ENCODE data around the gene SNX10.

The SNX10 gene

GRCh38 chr7:26365077-26365900 is 73.6 kb downstream of the SNX10 start:
- peak; percentile 88 for DNase-seq (ENCODE audit: low read depth)
- H3K4me3 ChIP-seq (ENCODE audit: low read depth, low read length), result no peak overlapping the region
- peak; percentile 76 for TF ChIP-seq CTCF (conservative IDR thresholded peaks at IDR 0.05; ENCODE audit: low read depth, low read length)

- no peak overlapping the region for H3K4me3 ChIP-seq (ENCODE audit: low read depth, low read length)
- no peak for TF ChIP-seq CTCF (conservative IDR thresholded peaks at IDR 0.05; ENCODE audit: low read depth, low read length)
- no peak for DNase-seq (ENCODE audit: low read depth)
Measured at GRCh38 chr7:26365901-26366275, 74.2 kb downstream of the SNX10 start.

GRCh38 chr7:26367219-26367711 is 75.6 kb downstream of the SNX10 start:
- no peak for DNase-seq (ENCODE audit: low read depth)
- TF ChIP-seq CTCF (conservative IDR thresholded peaks at IDR 0.05; ENCODE audit: low read depth, low read length), result no peak
- H3K4me3 ChIP-seq (ENCODE audit: low read depth, low read length), result no peak overlapping the region

- peak; percentile 6 for DNase-seq (ENCODE audit: low read depth)
- no peak for TF ChIP-seq CTCF (conservative IDR thresholded peaks at IDR 0.05; ENCODE audit: low read depth, low read length)
- no peak overlapping the region for H3K4me3 ChIP-seq (ENCODE audit: low read depth, low read length)
Measured at GRCh38 chr7:26368542-26368941, 76.9 kb downstream of the SNX10 start.

- peak; percentile 80 for TF ChIP-seq CTCF (conservative IDR thresholded peaks at IDR 0.05; ENCODE audit: low read depth, low read length)
- H3K4me3 ChIP-seq (ENCODE audit: low read depth, low read length), result no peak overlapping the region
- peak; percentile 66 for DNase-seq (ENCODE audit: low read depth)
Measured at GRCh38 chr7:26369593-26369992, 77.9 kb downstream of the SNX10 start.

- no peak for TF ChIP-seq CTCF (conservative IDR thresholded peaks at IDR 0.05; ENCODE audit: low read depth, low read length)
- DNase-seq (ENCODE audit: low read depth), result no peak
- no peak overlapping the region for H3K4me3 ChIP-seq (ENCODE audit: low read depth, low read length)
Measured at GRCh38 chr7:26370011-26370410, 78.3 kb downstream of the SNX10 start.

- H3K4me3 ChIP-seq (ENCODE audit: low read depth, low read length), result no peak overlapping the region
- no peak for DNase-seq (ENCODE audit: low read depth)
- no peak for TF ChIP-seq CTCF (conservative IDR thresholded peaks at IDR 0.05; ENCODE audit: low read depth, low read length)
Measured at GRCh38 chr7:26372249-26372648, 80.6 kb downstream of the SNX10 start.
